ENCODE data around the gene LIME1. TPM values are rescaled to one million over a fixed set of nuclear protein-coding genes. Genes with fewer than 3 reads are reported as not detected.

Gene LIME1
- total RNA-seq, 2 experiments from 2014 or later, result 149 to 165 TPM

DNA sequence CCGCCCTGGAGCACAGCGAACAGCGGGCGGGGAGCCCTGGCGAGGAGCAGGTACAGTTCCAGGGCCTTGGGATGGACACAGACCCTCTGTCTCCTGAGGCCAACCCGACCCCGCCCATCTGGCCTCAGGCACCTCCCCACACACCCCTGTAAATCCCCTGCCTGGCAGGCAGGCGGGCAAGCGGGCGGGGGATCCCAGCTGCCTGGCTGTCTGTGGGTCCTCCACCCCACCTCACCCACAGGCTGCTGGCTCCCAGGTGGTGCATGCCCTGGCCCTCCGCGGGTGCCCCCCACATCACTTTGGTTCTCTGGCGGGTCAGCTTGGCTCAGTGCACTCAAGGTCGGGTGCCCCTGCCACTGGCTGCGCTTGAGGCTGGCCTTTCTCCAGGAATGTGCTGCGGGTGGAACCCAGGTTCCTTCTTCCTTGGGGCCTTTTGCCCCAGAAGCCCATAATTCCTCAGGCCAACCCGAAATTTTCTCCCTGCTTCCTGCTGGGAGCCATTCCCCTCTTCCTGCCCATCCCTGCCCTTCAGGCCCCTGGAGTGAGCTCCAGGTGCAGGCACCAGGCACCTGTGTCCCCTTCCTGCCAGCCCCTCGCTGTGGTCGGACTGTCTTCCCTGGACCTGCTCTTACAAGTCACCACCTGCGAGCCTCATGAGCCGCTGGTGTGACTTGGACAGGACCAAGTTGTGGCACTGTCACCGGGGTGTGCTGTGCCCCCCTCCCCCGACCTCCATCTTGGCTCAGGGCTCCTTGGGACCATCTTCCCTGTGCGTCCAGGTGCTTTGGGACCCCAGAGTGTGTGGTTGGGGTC lies 45.4 kb upstream of the LIME1 start:
- Histone ChIP-seq H3K4me1 (ENCODE audit: insufficient read depth, low read length) (peaks cover 40% of the 10 kb centered on the region), H3K27me3 (ENCODE audit: control insufficient read depth in 1 of 2, insufficient read depth in 2 of 2, low read length in 2 of 2) (no peaks in the 10 kb centered on the region), H3K27ac (ENCODE audit: low read depth in 1 of 2, low read length in 2 of 2) (no peak overlapping the region), H3K36me3 (ENCODE audit: insufficient read depth, low read length) (no peaks in the 10 kb centered on the region), H3K4me3 (ENCODE audit: low read length) (no peak overlapping the region), H3K9me3 (ENCODE audit: control insufficient read depth in 1 of 2, insufficient read depth in 1 of 2, low read length in 2 of 2) (peaks cover 0 to 16% of the 10 kb centered on the region in 2 experiments)
- ATAC-seq (ENCODE audit: poor library complexity) (no peak), DNase-seq (peak in 1 of 14 experiments; percentile 4)
- intact Hi-C loops (cut with DNase I, micrococcal nuclease), result no loop called here
- Mint-ChIP-seq H3K4me3 (no peak overlapping the region), H3K27ac (no peak overlapping the region), H3K36me3 (ENCODE audit: low read depth) (peaks cover 1% of the 10 kb centered on the region), H3K27me3 (no peaks in the 10 kb centered on the region), H3K9me3 (no peaks in the 10 kb centered on the region), H3K4me1 (ENCODE audit: low read depth) (peaks cover 2% of the 10 kb centered on the region)
- TF ChIP-seq, protein P1, sequence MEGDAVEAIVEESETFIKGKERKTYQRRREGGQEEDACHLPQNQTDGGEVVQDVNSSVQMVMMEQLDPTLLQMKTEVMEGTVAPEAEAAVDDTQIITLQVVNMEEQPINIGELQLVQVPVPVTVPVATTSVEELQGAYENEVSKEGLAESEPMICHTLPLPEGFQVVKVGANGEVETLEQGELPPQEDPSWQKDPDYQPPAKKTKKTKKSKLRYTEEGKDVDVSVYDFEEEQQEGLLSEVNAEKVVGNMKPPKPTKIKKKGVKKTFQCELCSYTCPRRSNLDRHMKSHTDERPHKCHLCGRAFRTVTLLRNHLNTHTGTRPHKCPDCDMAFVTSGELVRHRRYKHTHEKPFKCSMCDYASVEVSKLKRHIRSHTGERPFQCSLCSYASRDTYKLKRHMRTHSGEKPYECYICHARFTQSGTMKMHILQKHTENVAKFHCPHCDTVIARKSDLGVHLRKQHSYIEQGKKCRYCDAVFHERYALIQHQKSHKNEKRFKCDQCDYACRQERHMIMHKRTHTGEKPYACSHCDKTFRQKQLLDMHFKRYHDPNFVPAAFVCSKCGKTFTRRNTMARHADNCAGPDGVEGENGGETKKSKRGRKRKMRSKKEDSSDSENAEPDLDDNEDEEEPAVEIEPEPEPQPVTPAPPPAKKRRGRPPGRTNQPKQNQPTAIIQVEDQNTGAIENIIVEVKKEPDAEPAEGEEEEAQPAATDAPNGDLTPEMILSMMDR (IDR thresholded peaks at IDR 0.05), result no peak
- POLR2A ChIA-PET, result no interaction called here
- CTCF ChIA-PET, result no interaction called here

GRCh38 chr20:63691711-63692435 lies 44.6 kb upstream of the LIME1 start:
- Mint-ChIP-seq H3K27ac (no peak overlapping the region), H3K27me3 (no peaks in the 10 kb centered on the region), H3K4me3 (no peak overlapping the region), H3K4me1 (ENCODE audit: low read depth) (peaks cover 4% of the 10 kb centered on the region), H3K36me3 (ENCODE audit: low read depth) (peaks cover 4% of the 10 kb centered on the region), H3K9me3 (no peaks in the 10 kb centered on the region)
- no peaks in the 10 kb centered on the region for H3K27me3 ChIP-seq (ENCODE audit: control insufficient read depth in 1 of 2, insufficient read depth in 2 of 2, low read length in 2 of 2)
- POLR2A ChIA-PET, result no interaction called here
- H3K9me3 ChIP-seq (ENCODE audit: control insufficient read depth in 1 of 2, insufficient read depth in 1 of 2, low read length in 2 of 2), result peaks cover 0 to 14% of the 10 kb centered on the region in 2 experiments
- H3K27ac ChIP-seq (ENCODE audit: low read depth in 1 of 2, low read length in 2 of 2), result no peak overlapping the region
- peaks cover 40% of the 10 kb centered on the region for H3K4me1 ChIP-seq (ENCODE audit: insufficient read depth, low read length)
- ATAC-seq (ENCODE audit: poor library complexity) (no peak), DNase-seq (peak in 2 of 14 experiments; percentile 1 to 16)
- H3K36me3 ChIP-seq (ENCODE audit: insufficient read depth, low read length), result no peaks in the 10 kb centered on the region
- no peak overlapping the region for H3K4me3 ChIP-seq (ENCODE audit: low read length)
- intact Hi-C loops (cut with DNase I, micrococcal nuclease), result no loop called here
- TF ChIP-seq, protein P1 (IDR thresholded peaks at IDR 0.05), result no peak
- CTCF ChIA-PET, result no interaction called here

DNA sequence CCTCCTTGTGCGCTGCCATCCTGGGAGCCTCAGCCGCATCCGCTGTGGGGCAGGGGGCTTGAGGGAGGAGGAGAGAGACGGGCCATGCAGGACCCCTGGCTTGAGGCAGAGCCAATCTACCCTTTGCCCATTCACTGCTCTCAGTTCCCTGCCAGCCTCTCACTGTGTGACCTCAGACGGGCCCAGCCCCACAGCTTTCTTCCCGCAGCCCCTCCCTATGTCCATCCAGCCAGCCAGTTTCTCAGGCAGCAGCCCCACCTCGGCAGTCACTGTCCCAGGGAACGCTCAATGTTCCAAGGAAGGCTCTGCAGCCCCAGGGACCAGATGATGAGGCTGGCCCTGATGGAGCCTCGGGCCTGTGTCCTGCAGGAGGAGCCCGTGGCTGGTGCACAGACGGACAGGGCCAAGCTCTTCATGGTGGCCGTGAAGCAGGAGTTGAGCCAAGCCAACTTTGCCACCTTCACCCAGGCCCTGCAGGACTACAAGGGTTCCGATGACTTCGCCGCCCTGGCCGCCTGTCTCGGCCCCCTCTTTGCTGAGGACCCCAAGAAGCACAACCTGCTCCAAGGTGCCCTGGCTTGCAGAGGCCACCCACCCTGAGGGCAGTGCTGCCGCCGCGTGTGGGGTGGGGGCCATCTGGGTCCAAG lies 43.9 kb upstream of the LIME1 start:
- Mint-ChIP-seq H3K9me3 (no peaks in the 10 kb centered on the region), H3K4me1 (ENCODE audit: low read depth) (peaks cover 4% of the 10 kb centered on the region), H3K36me3 (ENCODE audit: low read depth) (peaks cover 4% of the 10 kb centered on the region), H3K4me3 (no peak overlapping the region), H3K27me3 (no peaks in the 10 kb centered on the region), H3K27ac (no peak overlapping the region)
- Histone ChIP-seq H3K27me3 (ENCODE audit: control insufficient read depth in 1 of 2, insufficient read depth in 2 of 2, low read length in 2 of 2) (no peaks in the 10 kb centered on the region), H3K4me1 (ENCODE audit: insufficient read depth, low read length) (peaks cover 40% of the 10 kb centered on the region), H3K9me3 (ENCODE audit: control insufficient read depth in 1 of 2, insufficient read depth in 1 of 2, low read length in 2 of 2) (peaks cover 0 to 14% of the 10 kb centered on the region in 2 experiments), H3K36me3 (ENCODE audit: insufficient read depth, low read length) (no peaks in the 10 kb centered on the region), H3K4me3 (ENCODE audit: low read length) (no peak overlapping the region), H3K27ac (ENCODE audit: low read depth in 1 of 2, low read length in 2 of 2) (no peak overlapping the region)
- intact Hi-C loops (cut with DNase I, micrococcal nuclease), result no loop called here
- POLR2A ChIA-PET, result no interaction called here
- CTCF ChIA-PET, result no interaction called here
- peak in 2 of 14 experiments; percentile 1 to 25 for DNase-seq
- TF ChIP-seq, protein P1 (IDR thresholded peaks at IDR 0.05), result no peak
- ATAC-seq (ENCODE audit: poor library complexity), result no peak
